HepG2 (cell line): ENCODE results near the gene CORO1C. TPM values are rescaled to one million over a fixed set of nuclear protein-coding genes. Genes with fewer than 3 reads are reported as not detected.
A peak's percentile ranks its signal among the peaks of the same experiment; 100 is the strongest.

ENCODE experiments used
- ASH2L ChIP-seq: fragments of 300-600, 200-600 bp; sonication (generic); IDR thresholded peaks from 2 replicates; pipeline ENCODE4 v1.7.0; 2017; ENCODE audit warnings: low read depth, mild to moderate bottlenecking, moderate library complexity, mixed read lengths, low read length; ENCODE audit not compliant: insufficient read length
- CBX5 ChIP-seq: sonication (generic); formaldehyde crosslinking; IDR thresholded peaks from 2 replicates; pipeline ENCODE4 v1.4.0; 2020; ENCODE audit warnings: missing genetic modification reagents, borderline replicate concordance
- CEBPZ ChIP-seq: IDR thresholded peaks from 2 replicates; pipeline ENCODE4 v1.6.1; 2012; ENCODE audit warnings: low read length, improper control_type of control experiment
- GABPB1 ChIP-seq: IDR thresholded peaks from 2 replicates; pipeline ENCODE4 v1.6.1; 2016; ENCODE audit warnings: mild to moderate bottlenecking, missing genetic modification reagents, moderate library complexity, missing compliant biosample characterization
- MED13 ChIP-seq: sonication (generic); formaldehyde crosslinking; IDR thresholded peaks from 2 replicates; pipeline ENCODE4 v1.5.0; 2020; ENCODE audit warnings: missing genetic modification reagents
- MNT ChIP-seq: fragments of 450-650 bp; IDR thresholded peaks from 2 replicates; pipeline ENCODE4 v1.6.1; 2016
- MTF1 ChIP-seq: sonication (generic); formaldehyde crosslinking; IDR thresholded peaks from 2 replicates; pipeline ENCODE4 v1.5.0; 2020; ENCODE audit warnings: missing genetic modification reagents
- NCOA1 ChIP-seq: sonication (generic); formaldehyde crosslinking; IDR thresholded peaks from 2 replicates; pipeline ENCODE4 v1.9.0; 2021; ENCODE audit warnings: missing genetic modification reagents
- NKX3-1 ChIP-seq: sonication (generic); formaldehyde crosslinking; IDR thresholded peaks from 2 replicates; pipeline ENCODE4 v1.5.0; 2020; ENCODE audit warnings: missing genetic modification reagents
- PRMT3 ChIP-seq: sonication (generic); formaldehyde crosslinking; IDR thresholded peaks from 2 replicates; pipeline ENCODE4 v1.8.1; 2022; ENCODE audit warnings: low read depth, mild to moderate bottlenecking, moderate library complexity, missing genetic modification reagents, borderline replicate concordance
- RNF2 ChIP-seq: fragments of 450-650 bp; conservative IDR thresholded peaks from 2 replicates; pipeline ENCODE4 v1.6.1; 2016; ENCODE audit warnings: low read depth
- SNAI1 ChIP-seq: sonication (generic); formaldehyde crosslinking; IDR thresholded peaks from 2 replicates; pipeline ENCODE4 v1.5.0; 2020; ENCODE audit warnings: mild to moderate bottlenecking, missing genetic modification reagents, borderline replicate concordance
- TARDBP ChIP-seq: sonication (generic); formaldehyde crosslinking; IDR thresholded peaks from 2 replicates; pipeline ENCODE4 v1.8.0; 2022; ENCODE audit warnings: mild to moderate bottlenecking, missing genetic modification reagents
- THYN1 ChIP-seq: sonication (generic); formaldehyde crosslinking; IDR thresholded peaks from 2 replicates; pipeline ENCODE4 v1.8.1; 2023; ENCODE audit warnings: low read depth, mild to moderate bottlenecking, moderate library complexity, missing genetic modification reagents, borderline replicate concordance
- ZFP36L2 ChIP-seq: sonication (generic); formaldehyde crosslinking; IDR thresholded peaks from 2 replicates; pipeline ENCODE4 v1.4.0; 2020; ENCODE audit warnings: missing genetic modification reagents
- ZKSCAN1 ChIP-seq: fragments of 150-350 bp; IDR thresholded peaks from 2 replicates; pipeline ENCODE4 v1.6.1; 2014; ENCODE audit warnings: low read length
- ZNF121 ChIP-seq: sonication (generic); formaldehyde crosslinking; IDR thresholded peaks from 2 replicates; pipeline ENCODE4 v1.5.0; 2020; ENCODE audit warnings: mild to moderate bottlenecking, missing genetic modification reagents
- ZNF136 ChIP-seq: sonication (generic); formaldehyde crosslinking; IDR thresholded peaks from 2 replicates; pipeline ENCODE4 v1.8.1; 2022; ENCODE audit warnings: low read depth, mild to moderate bottlenecking, moderate library complexity, missing genetic modification reagents
- ZNF362 ChIP-seq: sonication (generic); formaldehyde crosslinking; IDR thresholded peaks from 2 replicates; pipeline ENCODE4 v1.4.0; 2020; ENCODE audit warnings: missing genetic modification reagents, mild to moderate bottlenecking, borderline replicate concordance
- ZNF414 ChIP-seq: sonication (generic); formaldehyde crosslinking; IDR thresholded peaks from 2 replicates; pipeline ENCODE4 v1.5.0; 2020; ENCODE audit warnings: missing genetic modification reagents
- ZNF878 ChIP-seq: sonication (generic); formaldehyde crosslinking; IDR thresholded peaks from 2 replicates; pipeline ENCODE4 v1.8.1; 2023; ENCODE audit warnings: mild to moderate bottlenecking, missing genetic modification reagents, moderate library complexity
- polyA plus RNA-seq, 8 experiments: library from polyadenylated mRNA; depleted of rRNA in 3 of 8; stranded (reverse) in 7 of 8; unstranded in 1 of 8; fragments of >200 nt; fragmentation: Illumina TruSeq in 4 of 8; extraction: Trizol in 4 of 8; gene quantifications; 2 replicates each; pipeline versions ENCODE4 v1.2.1 to v1.2.3, GENCODE V29; 2011 to 2016; ENCODE audit warnings: low read depth in 4 of 8, missing spikeins in 1 of 8, mixed read lengths in 1 of 8; ENCODE audit not compliant: insufficient read depth in 1 of 8
- total RNA-seq, 5 experiments: library from RNA; depleted of rRNA; stranded (reverse); fragments of >200 nt; fragmentation: Illumina TruSeq; extraction: Trizol; gene quantifications; 2 replicates each; pipeline ENCODE4 v1.2.3, GENCODE V29; 2016; ENCODE audit warnings: low read depth in 1 of 5
- TF ChIP-seq, protein P1 (sequence below): IDR thresholded peaks from 2 replicates; pipeline ENCODE4 v1.6.1; 2018; ENCODE audit warnings: missing genetic modification reagents, mild to moderate bottlenecking, missing compliant biosample characterization

CORO1C gene
- total and polyA plus RNA-seq, 2 of the 13 experiments (the other 11 are each of a cell fraction or from before 2014, with no cell fraction given) = 73.7 to 131 TPM

GRCh38 chr12:108731105-108731865 lies at the start of gene CORO1C (continued):
- no peak for TF ChIP-seq ZNF362
- no peak for TF ChIP-seq ZNF414
- TF ChIP-seq MTF1 = no peak
- TF ChIP-seq CEBPZ = no peak
- no peak for TF ChIP-seq ZNF121
- no peak; the same call in 1 of the 2 replicates for TF ChIP-seq SNAI1 (CRISPR knock-in tag)
- TF ChIP-seq, protein P1, sequence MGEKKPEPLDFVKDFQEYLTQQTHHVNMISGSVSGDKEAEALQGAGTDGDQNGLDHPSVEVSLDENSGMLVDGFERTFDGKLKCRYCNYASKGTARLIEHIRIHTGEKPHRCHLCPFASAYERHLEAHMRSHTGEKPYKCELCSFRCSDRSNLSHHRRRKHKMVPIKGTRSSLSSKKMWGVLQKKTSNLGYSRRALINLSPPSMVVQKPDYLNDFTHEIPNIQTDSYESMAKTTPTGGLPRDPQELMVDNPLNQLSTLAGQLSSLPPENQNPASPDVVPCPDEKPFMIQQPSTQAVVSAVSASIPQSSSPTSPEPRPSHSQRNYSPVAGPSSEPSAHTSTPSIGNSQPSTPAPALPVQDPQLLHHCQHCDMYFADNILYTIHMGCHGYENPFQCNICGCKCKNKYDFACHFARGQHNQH (CRISPR knock-in tag) = no peak; the same call in 1 of the 2 replicates
- TF ChIP-seq TARDBP (CRISPR knock-in tag) = 0 out of 2 replicates have a peak, but pooled peaks have one; percentile 9
- TF ChIP-seq ZNF878 (CRISPR knock-in tag) = no peak
- TF ChIP-seq ZKSCAN1 = no peak
- TF ChIP-seq THYN1 (CRISPR knock-in tag) = no peak
- TF ChIP-seq ZNF136 = no peak; the same call in 1 of the 2 replicates
- TF ChIP-seq NCOA1 (CRISPR knock-in tag) = no peak
- TF ChIP-seq RNF2 = no peak
- TF ChIP-seq ZFP36L2 (CRISPR knock-in tag) = no peak
- TF ChIP-seq CBX5 (CRISPR knock-in tag) = peak; percentile 76; the same call in 1 of the 2 replicates
- peak; percentile 57 for TF ChIP-seq MNT
- peak; percentile 68 for TF ChIP-seq ASH2L
- peak; percentile 83; the same call in 1 of the 2 replicates for TF ChIP-seq PRMT3 (CRISPR knock-in tag)
- no peak for TF ChIP-seq NKX3-1 (CRISPR knock-in tag)
- TF ChIP-seq MED13 (CRISPR knock-in tag) = no peak
- TF ChIP-seq GABPB1 (CRISPR knock-in tag) = peak; percentile 91
